Neural progenitor cell (in vitro differentiated cells): ENCODE data around the gene KANK4. TPM values are rescaled to one million over a fixed set of nuclear protein-coding genes. Genes with fewer than 3 reads are reported as not detected.

Experiments used
- DNase-seq: peaks from one replicate; pipeline ENCODE4 v3.0.0-alpha.2; 2016; ENCODE audit warnings: low spot score
- H2AFZ ChIP-seq: fragments of 200-600 bp; sonication (generic); replicated peaks from 2 replicates; pipeline ENCODE4 v1.6.1; 2016; ENCODE audit warnings: antibody characterized with exemption
- H3F3A ChIP-seq: fragments of 200-600 bp; sonication (generic); 2 replicates; pipeline ENCODE4 v1.6.1; 2016; ENCODE audit warnings: antibody characterized with exemption, low read depth
- H3K27ac ChIP-seq: fragments of 200-600 bp; sonication (generic); 2 replicates; pipeline ENCODE4 v1.5.1; 2016; ENCODE audit warnings: mild to moderate bottlenecking
- H3K27me3 ChIP-seq: fragments of 200-600 bp; sonication (generic); 2 replicates; pipeline ENCODE4 v1.6.1; 2016; ENCODE audit warnings: mild to moderate bottlenecking, moderate library complexity
- H3K36me3 ChIP-seq: fragments of 200-600 bp; sonication (generic); 2 replicates; pipeline ENCODE4 v1.5.1; 2016
- H3K4me1 ChIP-seq: fragments of 200-600 bp; sonication (generic); 2 replicates; pipeline ENCODE4 v1.6.1; 2016; ENCODE audit warnings: mixed run types
- H3K4me2 ChIP-seq: fragments of 200-600 bp; sonication (generic); 2 replicates; pipeline ENCODE4 v1.6.1; 2016
- H3K4me3 ChIP-seq: fragments of 200-600 bp; sonication (generic); 2 replicates; pipeline ENCODE4 v1.5.1; 2016
- H3K79me2 ChIP-seq: fragments of 200-600 bp; sonication (generic); 2 replicates; pipeline ENCODE4 v1.6.1; 2016; ENCODE audit warnings: low read depth
- H3K9ac ChIP-seq: fragments of 200-600 bp; sonication (generic); 2 replicates; pipeline ENCODE4 v1.6.1; 2016
- H3K9me3 ChIP-seq: fragments of 200-600 bp; sonication (generic); 2 replicates; pipeline ENCODE4 v1.5.1; 2016; ENCODE audit warnings: low read depth
- H4K20me1 ChIP-seq: fragments of 200-600 bp; sonication (generic); 2 replicates; pipeline ENCODE4 v1.6.1; 2016; ENCODE audit warnings: low read depth
- H3K27ac Mint-ChIP-seq: 3 replicates; pipeline ENCODE4 v1.8.0; 2021; ENCODE audit warnings: mixed read lengths
- H3K27me3 Mint-ChIP-seq: 2 replicates; pipeline ENCODE4 v1.8.0; 2022; ENCODE audit warnings: low read depth, mild to moderate bottlenecking, inconsistent platforms, moderate library complexity, mixed read lengths; ENCODE audit not compliant: insufficient read depth
- H3K36me3 Mint-ChIP-seq: 3 replicates; pipeline ENCODE4 v1.8.0; 2021; ENCODE audit warnings: mixed read lengths
- H3K4me1 Mint-ChIP-seq: 3 replicates; pipeline ENCODE4 v1.8.0; 2021; ENCODE audit warnings: mixed read lengths
- H3K4me3 Mint-ChIP-seq: 3 replicates; pipeline ENCODE4 v1.8.0; 2021; ENCODE audit warnings: mild to moderate bottlenecking, moderate library complexity, mixed read lengths
- H3K9me3 Mint-ChIP-seq: 3 replicates; pipeline ENCODE4 v1.8.0; 2020; ENCODE audit warnings: mixed read lengths
- EZH2 ChIP-seq: fragments of 200-600 bp; sonication (generic); IDR thresholded peaks from 2 replicates; pipeline ENCODE4 v1.6.1; 2017; ENCODE audit warnings: antibody characterized with exemption, mild to moderate bottlenecking, moderate library complexity
- EZH2phosphoT487 ChIP-seq: fragments of 200-600 bp; sonication (generic); IDR thresholded peaks from 2 replicates; pipeline ENCODE4 v1.6.1; 2017; ENCODE audit warnings: antibody characterized with exemption
- total RNA-seq: library from RNA; depleted of rRNA; stranded (reverse); fragments of >200 nt; gene quantifications from 2 replicates; pipeline ENCODE4 v1.2.3, GENCODE V29; 2015; ENCODE audit warnings: low replicate concordance
- TF ChIP-seq, protein P1 (sequence below): fragments of 200-600 bp; sonication (generic); IDR thresholded peaks from 2 replicates; pipeline ENCODE4 v1.5.1; 2017; ENCODE audit warnings: antibody characterized with exemption, mild to moderate bottlenecking

Gene KANK4
- total RNA-seq, 1 donor from 2014 or later: not detected

- peaks cover 15% of the 10 kb centered on the region for H3F3A ChIP-seq
- no peak overlapping the region for H3K27ac ChIP-seq
- H3K4me1 Mint-ChIP-seq: peaks cover 30% of the 10 kb centered on the region
- no peaks in the 10 kb centered on the region for H3K27me3 ChIP-seq
- no peak overlapping the region for H2AFZ ChIP-seq
- H3K4me2 ChIP-seq: no peak overlapping the region
- peaks cover 23% of the 10 kb centered on the region for H3K4me1 ChIP-seq
- no peak overlapping the region for H3K4me3 Mint-ChIP-seq
- no peaks in the 10 kb centered on the region for H3K36me3 ChIP-seq
- no peaks in the 10 kb centered on the region for H3K36me3 Mint-ChIP-seq
- H3K27me3 Mint-ChIP-seq: peaks cover 7% of the 10 kb centered on the region
- peaks cover 3% of the 10 kb centered on the region for H3K9me3 Mint-ChIP-seq
- no peaks in the 10 kb centered on the region for H4K20me1 ChIP-seq
- H3K79me2 ChIP-seq: no peaks in the 10 kb centered on the region
- no peak overlapping the region for H3K9ac ChIP-seq
- no peaks in the 10 kb centered on the region for H3K9me3 ChIP-seq
- TF ChIP-seq EZH2phosphoT487 (no peak), EZH2 (no peak)
- TF ChIP-seq, protein P1, sequence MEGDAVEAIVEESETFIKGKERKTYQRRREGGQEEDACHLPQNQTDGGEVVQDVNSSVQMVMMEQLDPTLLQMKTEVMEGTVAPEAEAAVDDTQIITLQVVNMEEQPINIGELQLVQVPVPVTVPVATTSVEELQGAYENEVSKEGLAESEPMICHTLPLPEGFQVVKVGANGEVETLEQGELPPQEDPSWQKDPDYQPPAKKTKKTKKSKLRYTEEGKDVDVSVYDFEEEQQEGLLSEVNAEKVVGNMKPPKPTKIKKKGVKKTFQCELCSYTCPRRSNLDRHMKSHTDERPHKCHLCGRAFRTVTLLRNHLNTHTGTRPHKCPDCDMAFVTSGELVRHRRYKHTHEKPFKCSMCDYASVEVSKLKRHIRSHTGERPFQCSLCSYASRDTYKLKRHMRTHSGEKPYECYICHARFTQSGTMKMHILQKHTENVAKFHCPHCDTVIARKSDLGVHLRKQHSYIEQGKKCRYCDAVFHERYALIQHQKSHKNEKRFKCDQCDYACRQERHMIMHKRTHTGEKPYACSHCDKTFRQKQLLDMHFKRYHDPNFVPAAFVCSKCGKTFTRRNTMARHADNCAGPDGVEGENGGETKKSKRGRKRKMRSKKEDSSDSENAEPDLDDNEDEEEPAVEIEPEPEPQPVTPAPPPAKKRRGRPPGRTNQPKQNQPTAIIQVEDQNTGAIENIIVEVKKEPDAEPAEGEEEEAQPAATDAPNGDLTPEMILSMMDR: no peak
- H3K4me3 ChIP-seq: no peak overlapping the region
- no peak for DNase-seq
- H3K27ac Mint-ChIP-seq: no peak overlapping the region
Observed at GRCh38 chr1:62336638-62336994, 17.4 kb upstream of the KANK4 start.

GRCh38 chr1:62335656-62336055, 16.4 kb upstream of the KANK4 start:
- no peaks in the 10 kb centered on the region for H3K36me3 Mint-ChIP-seq
- H3K79me2 ChIP-seq: no peaks in the 10 kb centered on the region
- H3K4me1 ChIP-seq: peaks cover 23% of the 10 kb centered on the region
- no peaks in the 10 kb centered on the region for H3K36me3 ChIP-seq
- H3K27me3 Mint-ChIP-seq: peaks cover 7% of the 10 kb centered on the region
- H3K27ac ChIP-seq: no peak overlapping the region
- TF ChIP-seq EZH2phosphoT487 (no peak), EZH2 (no peak)
- H3K9me3 ChIP-seq: no peaks in the 10 kb centered on the region
- no peak overlapping the region for H2AFZ ChIP-seq
- no peak overlapping the region for H3K4me3 Mint-ChIP-seq
- no peak overlapping the region for H3K4me2 ChIP-seq
- H3K9ac ChIP-seq: no peak overlapping the region
- peaks cover 3% of the 10 kb centered on the region for H3K9me3 Mint-ChIP-seq
- H3K4me1 Mint-ChIP-seq: peaks cover 28% of the 10 kb centered on the region
- H3K27ac Mint-ChIP-seq: no peak overlapping the region
- H3K4me3 ChIP-seq: no peak overlapping the region
- no peak for DNase-seq
- H3F3A ChIP-seq: peaks cover 15% of the 10 kb centered on the region
- no peaks in the 10 kb centered on the region for H3K27me3 ChIP-seq
- H4K20me1 ChIP-seq: no peaks in the 10 kb centered on the region

- no peaks in the 10 kb centered on the region for H3K27me3 ChIP-seq
- H3K9ac ChIP-seq: no peak overlapping the region
- no peak for DNase-seq
- H3F3A ChIP-seq: peaks cover 15% of the 10 kb centered on the region
- H3K27ac Mint-ChIP-seq: peak overlapping the region; percentile 7
- H3K27ac ChIP-seq: no peak overlapping the region
- H3K79me2 ChIP-seq: no peaks in the 10 kb centered on the region
- no peak overlapping the region for H3K4me3 ChIP-seq
- H3K27me3 Mint-ChIP-seq: peaks cover 7% of the 10 kb centered on the region
- H3K4me1 ChIP-seq: peaks cover 23% of the 10 kb centered on the region
- H3K36me3 ChIP-seq: no peaks in the 10 kb centered on the region
- no peak overlapping the region for H3K4me3 Mint-ChIP-seq
- no peak overlapping the region for H3K4me2 ChIP-seq
- no peaks in the 10 kb centered on the region for H4K20me1 ChIP-seq
- H3K4me1 Mint-ChIP-seq: peaks cover 28% of the 10 kb centered on the region
- H3K9me3 ChIP-seq: no peaks in the 10 kb centered on the region
- peaks cover 3% of the 10 kb centered on the region for H3K9me3 Mint-ChIP-seq
- no peaks in the 10 kb centered on the region for H3K36me3 Mint-ChIP-seq
- H2AFZ ChIP-seq: no peak overlapping the region
- TF ChIP-seq, protein P1: peak; percentile 21
- TF ChIP-seq EZH2phosphoT487: no peak
Observed at GRCh38 chr1:62334434-62334985, 15.3 kb upstream of the KANK4 start.

GRCh38 chr1:62333441-62333840, 14.2 kb upstream of the KANK4 start:
- no peak overlapping the region for H3K27ac ChIP-seq
- TF ChIP-seq EZH2: no peak
- no peak for TF ChIP-seq EZH2phosphoT487
- TF ChIP-seq, protein P1: no peak
- H3K36me3 Mint-ChIP-seq: no peaks in the 10 kb centered on the region
- no peaks in the 10 kb centered on the region for H3K79me2 ChIP-seq
- H3K9ac ChIP-seq: no peak overlapping the region
- H4K20me1 ChIP-seq: no peaks in the 10 kb centered on the region
- H3K4me1 ChIP-seq: peaks cover 19% of the 10 kb centered on the region
- H3F3A ChIP-seq: peaks cover 12% of the 10 kb centered on the region
- H3K4me1 Mint-ChIP-seq: peaks cover 19% of the 10 kb centered on the region
- no peaks in the 10 kb centered on the region for H3K9me3 ChIP-seq
- H3K4me2 ChIP-seq: no peak overlapping the region
- no peaks in the 10 kb centered on the region for H3K36me3 ChIP-seq
- peaks cover 3% of the 10 kb centered on the region for H3K9me3 Mint-ChIP-seq
- H3K4me3 Mint-ChIP-seq: no peak overlapping the region
- no peak overlapping the region for H2AFZ ChIP-seq
- H3K27me3 Mint-ChIP-seq: peaks cover 3% of the 10 kb centered on the region
- H3K27me3 ChIP-seq: peaks cover under 1% of the 10 kb centered on the region
- no peak overlapping the region for H3K4me3 ChIP-seq
- DNase-seq: no peak
- H3K27ac Mint-ChIP-seq: no peak overlapping the region
